ENCODE results near the gene RASA3.
"Not testable (repeated sequence)": the region's sequence is repeated elsewhere in the genome, so short reads cannot be mapped to it uniquely, and the experiment has no call there.

Gene RASA3

DNA sequence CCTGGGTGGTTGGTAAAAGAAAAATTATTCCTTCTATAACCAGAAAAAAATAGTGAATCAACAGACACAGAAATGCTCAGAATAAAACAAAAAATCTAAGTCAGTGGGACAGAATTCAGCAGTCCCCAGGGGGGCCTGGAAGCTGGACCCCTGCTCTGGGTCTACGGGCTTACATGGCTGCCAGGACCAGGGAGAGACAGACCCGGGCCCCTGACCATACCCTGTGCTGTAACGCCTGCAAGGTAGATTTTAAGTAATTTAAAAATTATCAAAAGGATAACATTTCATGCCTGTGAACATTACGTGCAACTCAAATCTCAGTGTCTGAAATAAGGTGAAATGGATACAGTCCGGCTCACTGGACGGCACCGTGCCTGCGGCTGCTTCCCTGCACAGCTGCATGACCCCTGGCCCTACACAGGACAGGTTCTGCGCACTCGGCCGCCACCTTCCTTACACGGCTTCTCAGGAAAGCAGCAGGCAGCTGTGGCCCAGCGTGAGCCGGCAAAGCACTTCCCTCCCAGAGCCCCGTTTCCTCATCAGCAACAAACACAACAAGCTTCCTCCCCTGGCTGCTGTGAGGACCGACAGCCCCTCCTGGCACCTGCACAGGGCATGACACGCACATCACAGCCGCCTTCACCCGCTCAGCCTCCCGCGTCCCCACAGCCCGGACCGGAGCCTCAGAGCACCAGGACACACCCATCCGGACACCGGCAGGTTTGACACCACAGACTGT is 22.2 kb downstream of the RASA3 start:
- peak; percentile 72 for DNase-seq

DNA sequence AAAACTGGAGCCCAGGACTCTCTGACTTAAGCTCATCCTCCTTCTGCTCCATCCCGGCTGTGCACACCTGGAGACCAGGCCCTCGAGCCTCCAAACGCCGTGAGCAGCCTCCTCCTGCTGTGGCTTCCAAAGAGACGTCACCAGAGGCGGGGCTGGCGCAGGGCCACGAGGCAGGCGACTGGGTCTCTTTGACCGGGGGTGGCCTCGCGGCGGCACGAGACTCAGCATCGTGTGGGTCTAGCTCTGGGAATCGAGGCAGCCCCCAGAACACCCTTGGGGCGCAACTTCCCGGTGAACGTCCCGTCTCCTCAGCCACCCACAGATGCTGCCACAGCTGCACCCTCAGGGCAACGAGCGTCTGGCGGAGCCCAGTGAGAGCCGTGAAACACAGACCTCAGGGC is 22.8 kb downstream of the RASA3 start:
- peak; percentile 62 for DNase-seq

- DNase-seq, result no peak
Measured at GRCh38 chr13:114108894-114109293, 23.5 kb downstream of the RASA3 start.

- peak; percentile 13 for DNase-seq
Measured at GRCh38 chr13:114108141-114108761, 24.2 kb downstream of the RASA3 start.

DNA sequence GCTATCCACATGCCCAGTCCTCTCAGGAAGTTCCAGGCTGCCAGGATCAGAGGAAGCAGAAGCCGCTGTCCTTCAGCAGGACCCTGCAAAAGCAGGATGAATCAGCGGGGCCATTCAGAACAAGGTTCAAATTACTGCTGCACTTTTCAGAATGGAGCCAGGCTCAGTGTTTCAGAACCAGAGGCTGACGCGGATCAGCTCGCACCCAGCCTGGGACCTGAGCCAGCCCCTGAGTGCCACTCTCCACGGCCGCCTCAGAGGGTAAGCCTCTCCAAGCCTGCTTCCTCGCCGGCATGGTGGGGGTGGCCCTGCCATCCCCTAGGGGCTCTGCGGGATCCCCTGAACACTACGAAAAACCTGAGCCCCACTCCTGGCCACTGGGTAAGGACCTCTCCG is 24.7 kb downstream of the RASA3 start:
- DNase-seq, result no peak

- peak; percentile 10 for DNase-seq
Measured at GRCh38 chr13:114106991-114107685, 25.3 kb downstream of the RASA3 start.

DNA sequence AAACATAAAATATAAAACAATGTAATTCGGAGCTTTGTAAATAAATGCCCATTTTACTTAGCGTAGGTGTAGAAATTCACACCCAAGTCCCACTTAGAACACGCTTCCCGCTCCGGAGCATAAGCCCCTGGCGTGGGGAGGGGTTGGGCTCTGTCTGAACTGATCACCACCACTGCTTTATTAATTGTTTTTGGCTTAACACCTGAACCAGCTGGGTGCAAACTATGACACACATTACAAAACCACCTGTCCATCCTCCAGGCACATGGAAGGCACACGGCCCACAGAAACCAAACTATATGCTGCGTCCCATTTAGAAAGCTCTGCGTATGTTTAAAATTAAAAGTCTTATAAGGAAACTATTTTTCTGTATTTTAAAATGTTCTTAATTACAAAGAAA is 25.9 kb downstream of the RASA3 start:
- DNase-seq, result peak; percentile 6

GRCh38 chr13:114105521-114106225 is 26.8 kb downstream of the RASA3 start:
- peak; percentile 9 for DNase-seq

GRCh38 chr13:114104655-114105520 is 27.5 kb downstream of the RASA3 start:
- no peak for DNase-seq

- DNase-seq, result peak; percentile 8
Measured at GRCh38 chr13:114103801-114104654, 28.4 kb downstream of the RASA3 start.

GRCh38 chr13:114103289-114103621 is 29.2 kb downstream of the RASA3 start:
- DNase-seq, result not testable (repeated sequence)

DNA sequence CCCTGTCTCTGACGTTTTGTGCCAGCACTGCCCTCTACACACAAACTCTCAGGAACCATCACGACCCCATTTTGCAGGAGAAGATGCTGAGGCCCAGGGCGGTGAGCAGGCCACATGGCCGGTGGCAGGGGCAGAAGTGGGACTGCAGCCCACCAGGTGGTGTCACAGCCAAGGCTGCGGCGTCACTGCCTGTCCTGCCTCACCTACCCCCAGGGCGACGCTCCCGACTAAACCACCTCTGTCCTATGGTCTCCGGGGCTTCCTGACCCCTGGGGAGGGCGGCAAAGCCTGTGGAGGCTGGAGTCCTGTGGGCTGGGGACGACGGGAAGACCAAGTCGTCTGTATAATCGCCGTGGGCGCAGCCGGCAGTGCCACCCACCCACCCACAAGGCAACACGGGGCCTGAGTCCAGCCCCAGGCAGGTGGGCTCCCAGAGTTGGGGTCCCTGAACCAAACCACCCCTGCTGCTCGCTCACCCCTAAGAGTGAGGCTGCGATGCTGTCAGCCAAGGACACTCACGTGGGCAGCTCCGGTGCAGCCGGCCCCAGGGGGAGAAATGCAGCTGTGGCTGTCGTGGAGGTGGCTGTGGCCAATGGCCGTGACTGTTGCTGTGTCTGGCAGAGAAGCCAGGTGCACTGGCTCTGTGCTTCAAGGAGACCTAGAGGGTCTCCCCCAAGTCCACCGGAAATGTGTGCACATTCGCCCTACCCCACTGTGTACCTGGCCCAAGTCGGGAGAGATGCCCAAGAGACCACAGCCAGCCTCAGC is 29.7 kb downstream of the RASA3 start:
- DNase-seq, result peak; percentile 9

- peak; percentile 10 for DNase-seq
Measured at GRCh38 chr13:114102131-114102520, 30.3 kb downstream of the RASA3 start.

- peak; percentile 11 for DNase-seq
Measured at GRCh38 chr13:114101358-114102130, 30.9 kb downstream of the RASA3 start.

DNA sequence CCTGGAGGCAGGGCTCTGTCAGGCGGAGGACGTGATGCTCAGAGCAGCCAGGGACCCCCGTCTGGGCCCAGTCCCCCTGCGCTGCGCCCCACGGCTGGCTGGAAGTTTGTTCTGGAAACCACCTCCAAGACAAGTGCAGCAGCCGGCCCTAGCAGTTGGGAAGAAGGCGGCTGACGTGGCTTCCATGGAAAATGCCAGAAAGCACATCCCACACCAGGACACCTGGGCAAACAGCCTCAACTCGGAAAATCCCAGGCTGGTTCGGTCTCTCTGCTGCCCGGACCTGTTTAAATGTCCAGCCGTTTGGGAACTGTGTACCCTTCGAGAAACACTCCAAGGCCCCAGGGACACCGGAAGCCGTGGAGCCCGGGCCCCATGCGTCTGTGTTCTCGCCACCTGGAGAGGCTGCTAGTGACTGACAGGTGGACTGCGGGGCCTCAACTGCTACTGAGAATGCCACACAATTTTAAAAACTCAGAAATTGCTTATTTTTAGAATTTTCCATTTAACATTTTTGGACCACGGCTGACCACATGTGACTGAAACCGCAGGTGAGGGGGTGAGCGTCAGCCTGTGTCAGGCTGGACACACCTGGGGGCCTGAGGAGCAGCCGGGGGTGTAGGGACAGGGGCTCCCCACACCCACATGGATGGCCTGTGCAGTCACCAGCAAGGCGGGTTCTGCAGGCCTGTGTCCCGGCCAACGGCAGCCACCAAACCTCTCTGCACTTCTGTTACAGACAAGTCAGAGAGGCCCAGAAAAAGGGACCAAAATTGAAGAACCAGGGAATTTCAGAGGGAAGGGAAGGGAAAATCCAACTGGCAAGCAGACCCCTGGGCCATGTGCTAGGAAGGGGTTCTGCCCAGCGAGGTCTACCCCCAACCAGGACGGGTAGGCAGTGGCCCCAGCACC is 31.7 kb downstream of the RASA3 start:
- peak; percentile 12 for DNase-seq

DNA sequence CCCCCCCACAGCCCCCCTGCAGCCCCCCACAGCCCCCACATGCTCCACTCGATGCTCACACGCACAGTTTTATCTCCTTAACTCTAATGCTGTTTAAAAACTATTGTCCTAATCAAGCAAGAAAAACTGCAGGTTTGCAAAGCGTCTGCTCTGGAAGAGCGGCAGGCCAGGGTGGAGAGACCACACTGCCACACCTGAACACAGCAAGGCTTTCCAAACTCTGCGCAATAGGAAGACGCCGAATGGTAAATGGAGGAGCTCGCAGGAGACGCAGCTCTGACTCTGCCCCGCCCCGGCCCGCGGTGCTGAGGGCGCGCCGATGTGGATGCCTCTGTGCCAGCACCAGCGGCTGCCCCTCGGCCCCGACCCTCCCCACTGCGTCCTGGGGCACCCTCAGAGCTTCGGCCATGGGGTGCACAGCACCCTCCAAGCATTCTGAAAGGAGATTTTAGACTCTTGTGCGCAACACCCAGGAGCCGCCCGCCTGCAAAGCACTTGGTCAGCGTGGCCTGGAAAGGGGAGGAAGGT is 32.4 kb downstream of the RASA3 start:
- DNase-seq, result peak; percentile 12

DNA sequence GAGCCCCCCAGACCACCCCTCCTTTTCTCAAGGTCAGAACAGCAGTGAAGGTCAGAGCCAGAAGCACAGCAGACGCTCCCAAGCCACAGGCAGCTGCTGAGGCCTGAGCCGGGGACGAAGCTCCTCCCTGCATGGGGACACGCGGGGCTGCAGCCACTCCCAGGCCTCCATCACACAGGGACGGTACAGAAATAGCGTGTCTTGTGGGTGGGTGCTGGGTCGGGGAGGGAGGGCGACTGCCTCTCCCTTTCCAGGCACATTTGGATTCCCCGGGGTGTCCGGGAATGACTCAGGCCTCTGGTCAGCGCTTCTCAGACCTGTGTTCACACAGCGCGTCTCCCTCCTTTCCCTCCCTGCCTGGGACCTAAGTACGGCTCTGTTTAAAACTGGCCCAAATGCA is 33.2 kb downstream of the RASA3 start:
- DNase-seq, result no peak

DNA sequence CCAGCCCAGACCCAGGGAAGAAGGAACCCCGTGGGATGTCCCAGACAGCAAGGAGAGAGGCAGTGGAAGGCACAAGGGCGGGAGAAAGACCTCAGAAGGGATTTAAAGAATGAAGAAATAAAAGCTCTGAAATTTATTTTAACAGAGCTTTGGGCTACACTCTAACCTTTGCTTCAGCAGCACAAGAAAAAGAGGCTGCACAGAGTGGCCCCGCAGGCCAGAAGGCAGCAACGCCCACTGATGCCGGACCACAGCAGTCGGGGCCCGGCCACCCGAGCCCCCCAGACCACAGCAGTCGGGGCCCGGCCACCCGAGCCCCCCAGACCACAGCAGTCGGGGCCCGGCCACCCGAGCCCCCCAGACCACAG is 33.8 kb downstream of the RASA3 start:
- DNase-seq, result not testable (repeated sequence)

All from activated naive CD4-positive, alpha-beta T cell treated with anti-CD3 and anti-CD28 coated beads, Interleukin-2, amount 50 U/mL, for 16 hours (primary cell).